ENCODE data around the gene CLDN6. TPM values are rescaled to one million over a fixed set of nuclear protein-coding genes. Genes with fewer than 3 reads are reported as not detected.

The CLDN6 gene
- total RNA-seq, 1 experiment from 2014 or later = not detected

DNA sequence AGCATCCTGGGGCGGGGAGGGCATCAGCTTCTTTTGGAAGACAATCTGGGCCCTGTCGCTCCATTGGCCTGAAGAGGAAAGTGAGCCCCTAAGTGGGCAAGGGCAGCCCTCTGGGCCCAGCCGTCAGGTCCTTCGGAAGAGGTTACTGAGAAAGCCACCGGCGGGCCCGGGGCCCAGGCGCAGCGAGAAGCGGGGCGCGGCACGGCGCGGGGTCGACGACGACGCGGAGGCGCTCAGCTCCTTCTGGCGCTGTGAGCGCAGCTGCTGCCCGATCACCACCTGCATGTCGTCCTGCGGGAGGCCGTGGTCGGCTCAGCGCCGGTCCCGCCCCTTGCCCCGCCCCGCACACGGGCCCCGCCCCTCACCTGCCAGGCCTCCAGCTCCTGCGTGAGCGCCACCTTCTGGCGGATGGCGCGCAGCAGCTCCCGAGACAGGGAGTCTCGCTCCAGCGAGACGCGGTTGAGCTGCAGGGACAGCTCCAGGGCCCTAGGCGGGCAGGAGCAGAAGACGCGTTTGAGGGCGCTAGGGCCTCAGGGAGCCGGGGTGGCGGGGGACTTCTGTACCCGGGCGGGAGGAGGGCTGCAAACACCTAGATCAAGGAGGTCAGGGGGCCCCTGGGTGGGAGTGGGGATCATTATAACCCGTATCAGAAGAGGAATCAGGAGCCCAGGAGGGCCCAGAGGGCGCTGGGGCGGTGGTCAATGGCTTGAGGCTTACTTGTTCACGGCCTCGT, 10.2 kb upstream of the CLDN6 start:
- no peak for DNase-seq (ENCODE audit: low read depth)

DNA sequence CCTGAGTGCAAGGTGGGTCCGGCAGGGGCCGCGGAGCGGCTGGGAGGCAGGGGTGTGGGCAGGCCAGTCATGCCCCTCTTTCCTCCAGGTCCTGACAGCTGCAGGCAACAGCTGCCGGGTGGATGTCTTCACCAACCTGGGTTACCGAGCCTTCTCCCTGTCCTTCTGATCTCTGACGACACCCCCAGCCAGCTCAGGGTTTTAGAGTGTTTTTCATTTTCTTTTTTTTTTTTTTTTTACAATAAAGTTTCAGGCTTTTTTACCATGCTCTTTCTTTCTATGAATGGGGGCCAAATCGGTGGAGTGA, 9.5 kb upstream of the CLDN6 start:
- no peak for DNase-seq (ENCODE audit: low read depth)

GRCh38 chr16:3026609-3027488, 8.9 kb upstream of the CLDN6 start:
- no peak for DNase-seq (ENCODE audit: low read depth)

- no peak for DNase-seq (ENCODE audit: low read depth)
These were observed 8.0 kb upstream of the CLDN6 start for GRCh38 chr16:3026003-3026378.

DNA sequence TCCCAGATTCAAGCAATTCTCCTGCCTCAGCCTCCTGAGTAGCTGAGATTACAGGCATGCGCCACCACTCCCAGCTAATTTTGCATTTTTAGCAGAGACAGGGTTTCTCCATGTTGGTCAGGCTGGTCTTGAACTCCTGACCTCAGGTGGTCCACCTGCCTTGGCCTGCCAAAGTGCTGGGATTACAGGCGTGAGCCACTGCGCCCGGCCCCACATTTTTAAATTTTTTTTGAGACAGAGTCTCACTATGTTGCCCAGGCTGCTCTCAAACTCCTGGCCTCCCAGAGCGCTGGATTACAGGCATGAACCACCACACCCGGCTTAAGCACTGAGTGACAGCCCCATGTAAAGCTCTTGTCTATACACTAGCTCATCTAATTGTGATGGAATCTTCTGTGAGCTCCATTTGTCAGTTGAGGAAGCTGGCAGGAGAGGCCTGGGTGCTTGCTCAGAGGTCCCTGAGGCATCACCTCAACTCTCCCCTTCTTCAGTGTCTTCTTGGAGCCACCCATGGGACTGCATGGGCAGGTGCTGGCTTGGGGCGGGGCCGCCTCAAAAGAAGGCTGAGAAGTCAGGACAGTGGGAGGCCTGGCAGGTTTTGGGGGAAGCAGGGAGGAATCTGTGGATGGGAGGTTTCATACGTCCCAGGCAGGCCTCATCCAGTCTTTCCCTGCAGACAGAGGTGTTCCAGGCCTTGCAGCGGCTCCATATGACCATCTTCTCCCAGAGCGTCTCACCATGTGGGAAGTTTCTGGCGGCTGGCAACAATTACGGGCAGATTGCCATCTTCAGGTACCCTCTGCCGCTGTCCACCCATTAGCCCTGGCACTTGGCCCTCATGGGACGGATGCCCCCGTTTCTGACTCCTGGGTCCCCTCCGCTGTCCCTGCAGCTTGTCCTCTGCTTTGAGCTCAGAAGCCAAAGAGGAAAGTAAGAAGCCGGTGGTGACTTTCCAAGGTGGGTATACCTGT, 7.3 kb upstream of the CLDN6 start:
- DNase-seq (ENCODE audit: low read depth) = no peak

DNA sequence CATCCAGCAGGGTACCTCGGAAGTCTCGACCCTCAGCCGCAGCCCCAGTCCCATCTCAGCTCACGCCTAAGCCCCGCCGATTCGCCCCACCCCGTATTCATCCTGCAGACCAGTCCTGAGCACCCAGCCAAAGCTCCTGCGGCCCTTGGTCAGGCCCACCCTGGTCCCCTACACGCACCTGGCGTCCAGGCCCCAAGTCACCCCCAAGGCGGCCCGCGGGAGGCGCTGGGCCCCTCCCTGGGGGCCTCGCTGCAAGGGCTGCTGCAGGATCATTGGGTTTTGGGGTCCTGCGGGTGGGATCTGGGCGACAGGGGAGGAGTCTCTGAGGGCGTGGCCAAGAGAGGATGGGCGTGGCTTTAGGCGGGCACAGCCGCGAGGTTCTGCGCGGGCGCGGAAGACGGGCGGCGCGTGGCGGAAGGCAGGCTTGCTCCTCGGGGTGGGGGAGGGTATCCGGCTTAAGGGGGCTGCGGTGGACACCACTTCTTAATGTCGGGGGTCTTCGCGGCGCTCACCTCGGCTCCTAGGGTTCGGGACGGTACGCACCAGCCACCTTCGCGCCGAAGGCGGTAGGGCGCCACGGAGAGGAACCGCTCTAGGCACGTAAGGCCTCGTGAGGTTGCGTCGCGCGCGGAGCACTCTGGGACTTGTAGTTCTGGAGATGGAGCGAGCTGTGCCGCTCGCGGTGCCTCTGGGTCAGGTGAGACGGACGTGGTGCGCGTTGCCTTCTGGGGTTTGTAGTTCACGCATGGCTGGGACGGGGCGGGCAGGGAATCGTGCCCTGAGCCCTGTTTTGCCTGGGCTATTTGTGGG, 5.9 kb upstream of the CLDN6 start, which contains the start of the genes HCFC1R1 and THOC6:
Gene HCFC1R1 (minus strand): TSS at position 274 of the 810 bp plus-strand sequence. CDS start 1 bp downstream, at position 273.
Gene THOC6 (plus strand): TSS at position 367 of the 810 bp plus-strand sequence. CDS start 292 bp downstream, at position 659.
- DNase-seq (ENCODE audit: low read depth) = peak; percentile 95

- peak; percentile 76 for DNase-seq (ENCODE audit: low read depth)
These were observed 5.4 kb upstream of the CLDN6 start for GRCh38 chr16:3023415-3023668.

DNA sequence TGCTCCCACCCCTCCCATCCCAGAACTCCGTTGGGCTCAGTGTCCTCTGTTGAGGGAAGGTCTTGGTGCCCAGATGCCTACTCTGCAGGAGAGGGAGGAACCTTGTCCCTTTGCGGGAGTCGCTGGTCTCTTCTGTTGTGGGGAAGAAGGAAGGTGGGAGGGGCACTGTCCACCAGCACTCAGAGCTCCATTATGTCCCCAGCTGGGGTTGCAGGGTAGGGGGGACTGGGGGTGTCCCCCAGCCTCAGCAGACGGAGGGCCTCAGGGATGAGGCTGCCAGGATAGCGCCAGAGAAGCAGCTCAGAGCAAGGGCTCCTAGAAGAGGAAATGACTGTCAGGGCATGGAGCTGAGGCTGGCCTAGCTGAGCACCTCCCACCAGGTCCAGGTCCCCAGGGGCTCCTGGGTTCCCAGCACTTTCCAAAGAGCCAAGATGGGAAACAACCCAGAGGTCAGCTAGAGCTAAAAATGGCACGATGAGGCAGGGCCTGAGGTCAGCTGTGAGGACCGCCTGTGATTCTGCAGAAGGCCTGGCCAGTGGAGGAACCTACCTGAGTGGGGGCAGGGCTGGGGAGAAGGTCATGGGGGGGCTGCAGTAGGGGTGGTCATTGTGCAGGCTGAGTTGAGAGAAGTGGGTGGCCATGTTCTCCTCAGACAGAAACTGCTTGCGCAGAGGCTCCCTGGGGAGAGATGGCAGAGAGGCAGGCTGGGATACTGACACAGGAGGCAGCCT, 4.9 kb upstream of the CLDN6 start:
- DNase-seq (ENCODE audit: low read depth) = no peak

DNA sequence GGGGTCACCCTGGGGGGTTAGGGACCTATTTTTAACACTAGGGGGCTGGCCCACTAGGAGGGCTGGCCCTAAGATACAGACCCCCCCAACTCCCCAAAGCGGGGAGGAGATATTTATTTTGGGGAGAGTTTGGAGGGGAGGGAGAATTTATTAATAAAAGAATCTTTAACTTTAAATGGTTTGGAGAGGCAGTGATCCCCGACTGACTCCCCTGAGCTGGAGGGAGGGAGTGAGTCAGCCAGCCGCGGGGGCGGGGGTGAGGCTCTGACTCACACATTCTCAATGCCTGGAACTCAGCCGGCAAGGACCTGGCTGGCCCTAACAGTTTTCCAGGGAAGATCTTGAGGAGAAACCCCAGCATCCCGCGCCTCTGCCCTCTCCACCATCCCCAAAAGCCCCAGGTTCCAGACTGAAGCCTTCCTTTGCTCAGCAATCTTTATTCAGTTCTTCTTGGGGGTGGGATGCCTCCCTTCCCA, 4.3 kb upstream of the CLDN6 start:
- DNase-seq (ENCODE audit: low read depth) = peak; percentile 94

GRCh38 chr16:3021449-3022207, 3.6 kb upstream of the CLDN6 start:
- peak; percentile 95 for DNase-seq (ENCODE audit: low read depth)

GRCh38 chr16:3020604-3021448, 2.8 kb upstream of the CLDN6 start:
- peak; percentile 89 for DNase-seq (ENCODE audit: low read depth)

- DNase-seq (ENCODE audit: low read depth) = peak; percentile 78
These were observed 2.2 kb upstream of the CLDN6 start, which contains the start of gene TNFRSF12A for GRCh38 chr16:3020247-3020603. TSS of gene TNFRSF12A (plus strand) at chr16:3020368. CDS start at chr16:3020398, 30 bp downstream.

DNA sequence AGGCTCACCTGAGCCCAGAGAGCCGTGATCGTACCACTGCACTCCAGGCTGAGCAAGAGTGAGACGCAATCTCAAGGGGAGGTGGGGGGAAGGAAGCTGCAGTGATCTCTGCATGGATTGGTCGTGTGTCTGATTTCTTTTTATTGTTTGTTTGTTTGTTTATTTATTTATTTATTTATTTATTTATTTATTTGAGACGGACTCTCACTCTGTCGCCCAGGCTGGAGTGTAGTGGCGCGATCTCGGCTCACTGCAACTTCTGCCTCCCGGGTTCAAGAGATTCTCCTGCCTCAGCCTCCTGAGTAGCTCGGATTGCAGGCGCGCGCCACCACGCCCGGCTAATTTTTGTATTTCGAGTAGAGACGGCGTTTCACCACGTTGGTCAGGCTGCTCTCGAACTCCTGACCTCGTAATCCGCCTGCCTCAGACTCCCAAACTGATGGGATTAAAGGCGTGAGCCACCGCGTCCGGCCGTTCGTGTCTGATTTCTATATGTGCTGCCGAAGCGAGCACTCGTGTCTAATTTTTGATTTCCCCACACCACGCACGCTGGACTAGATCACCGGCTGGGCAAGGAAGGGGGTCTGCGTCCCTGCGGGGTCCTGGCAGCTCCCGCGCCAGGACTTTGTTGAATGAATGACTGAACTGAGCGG, 1.7 kb upstream of the CLDN6 start:
- no peak for DNase-seq (ENCODE audit: low read depth)

GRCh38 chr16:3017344-3017743, 639 bp downstream of the CLDN6 start:
- no peak for DNase-seq (ENCODE audit: low read depth)

GRCh38 chr16:3015865-3016521, 2.0 kb downstream of the CLDN6 start:
- no peak for DNase-seq (ENCODE audit: low read depth)

- DNase-seq (ENCODE audit: low read depth) = no peak
These were observed 3.0 kb downstream of the CLDN6 start for GRCh38 chr16:3014971-3015370.

DNA sequence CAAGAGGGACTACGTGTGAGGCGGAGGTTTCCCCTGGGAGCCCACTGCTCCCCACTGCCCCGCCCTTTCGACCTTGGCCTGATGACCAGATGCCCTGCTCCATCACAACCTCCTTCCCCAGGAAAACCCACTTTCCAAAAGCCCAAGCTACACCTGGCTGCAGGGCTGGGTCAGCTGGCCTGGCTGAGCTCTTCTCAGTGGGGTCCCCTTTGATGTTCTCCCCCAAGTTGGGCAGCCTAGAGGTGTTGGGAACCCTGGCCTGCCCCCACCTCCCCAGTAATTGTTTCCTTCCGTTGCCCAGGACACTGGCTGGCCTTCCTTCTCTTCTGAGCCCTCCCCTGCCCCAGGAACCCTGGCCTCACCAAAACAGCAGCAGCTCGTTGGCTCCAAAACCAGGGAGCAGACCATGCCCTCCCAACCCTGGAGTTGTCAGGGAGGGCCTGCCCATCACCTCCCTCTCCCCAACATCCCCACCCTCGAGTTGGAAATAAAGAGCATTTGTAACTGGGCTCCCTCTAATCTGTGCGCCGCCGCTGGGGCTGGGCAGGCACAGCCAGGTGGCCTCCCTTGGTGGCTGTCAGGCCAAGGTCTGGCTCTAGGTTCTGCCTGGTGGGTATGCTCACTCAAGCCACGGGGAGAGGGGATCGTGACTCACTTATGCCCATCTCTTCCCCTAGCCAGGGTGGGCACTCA, 3.8 kb downstream of the CLDN6 start:
- DNase-seq (ENCODE audit: low read depth) = no peak

Data from RPMI7951 (cell line).